Sigmoid colon (tissue), 7 donors: ENCODE results near the gene PDE1C. TPM values are rescaled to one million over a fixed set of nuclear protein-coding genes. Genes with fewer than 3 reads are reported as not detected.
A peak's percentile ranks its signal among the peaks of the same experiment; 100 is the strongest.

Source experiments
- DNase-seq: peaks from one replicate; pipeline ENCODE4 v3.0.0-alpha.2; 2019
- H3K27ac ChIP-seq, 4 donors: fragments of 200-600 bp; sonication (generic); one replicate each; pipeline ENCODE4 v1.5.1; 2016 to 2019; ENCODE audit warnings: mild to moderate bottlenecking in 1 of 4
- H3K27me3 ChIP-seq, 3 donors: fragments of 200-600 bp; sonication (generic); one replicate each; pipeline ENCODE4 v1.5.1; 2019; ENCODE audit warnings: mild to moderate bottlenecking in 1 of 3
- H3K36me3 ChIP-seq, 4 donors: fragments of 200-600 bp; sonication (generic); one replicate each; pipeline ENCODE4 v1.5.1; 2016 to 2019
- H3K4me1 ChIP-seq, 4 donors: fragments of 200-600 bp; sonication (generic); one replicate each; pipeline ENCODE4 v1.5.1; 2017 to 2019
- H3K4me3 ChIP-seq, 4 donors: fragments of 200-600 bp; sonication (generic); one replicate each; pipeline ENCODE4 v1.5.1; 2017 to 2019; ENCODE audit warnings: mild to moderate bottlenecking in 2 of 4, moderate library complexity in 1 of 4
- H3K9me3 ChIP-seq, 4 donors: fragments of 200-600 bp in 3 of 4; sonication (generic) in 3 of 4; one replicate each; pipeline versions ENCODE4 v1.5.1 to v1.6.1; 2013 to 2019
- EP300 ChIP-seq, 4 donors: sonication (generic); formaldehyde crosslinking; IDR thresholded peaks; one replicate each; pipeline ENCODE4 v1.6.1; 2017; ENCODE audit warnings: antibody characterized with exemption in 4 of 4
- POLR2A ChIP-seq, 2 donors: fragments of 450-650 bp; IDR thresholded peaks; one replicate each; pipeline ENCODE4 v1.6.1; 2016; ENCODE audit warnings: antibody characterized with exemption in 2 of 2, mild to moderate bottlenecking in 2 of 2, moderate library complexity in 2 of 2
- POLR2AphosphoS5 ChIP-seq, 4 donors: sonication (generic); formaldehyde crosslinking; IDR thresholded peaks; one replicate each; pipeline ENCODE4 v1.6.1; 2017; ENCODE audit warnings: antibody characterized with exemption in 4 of 4
- WGBS, 2 donors: extraction: QIAGEN DNeasy Blood & Tissue Kit; methylation state at CpG; one replicate each; pipeline ENCODE4 v1.1.7; 2013; 5-methylcytosine and 5-hydroxymethylcytosine counted together
- intact Hi-C: fragments of 100-400 bp; cut with DNase I; formaldehyde crosslinking; loops from one replicate; pipeline ENCODE4 v1.15.1; 2023
- polyA plus RNA-seq, 3 donors: library from polyadenylated mRNA; stranded (reverse); fragments of 200-250 nt; gene quantifications; one replicate each; pipeline ENCODE4 v1.2.3, GENCODE V29; 2013
- total RNA-seq, 4 donors: library from RNA; depleted of rRNA; stranded (reverse); fragments of >200 nt; gene quantifications; one replicate each; pipeline ENCODE4 v1.1.0, GENCODE V29; 2016
- TF ChIP-seq, protein P1 (sequence below), 4 experiments: fragments of 450-650 bp in 3 of 4; fragments of 200-600 bp in 1 of 4; IDR thresholded peaks; one replicate each; pipeline ENCODE4 v1.5.1; 2016 to 2019; ENCODE audit warnings: antibody characterized with exemption in 4 of 4, mild to moderate bottlenecking in 3 of 4, moderate library complexity in 2 of 4
- donor health status: healthy with polysubstance abuse.
- donor health status: Bipolar disorder and iron deficiency.
- donor health status: healthy.

Gene PDE1C
- total and polyA plus RNA-seq, 7 donors, result under 0.01 to 19.4 (median 5.9) TPM

DNA sequence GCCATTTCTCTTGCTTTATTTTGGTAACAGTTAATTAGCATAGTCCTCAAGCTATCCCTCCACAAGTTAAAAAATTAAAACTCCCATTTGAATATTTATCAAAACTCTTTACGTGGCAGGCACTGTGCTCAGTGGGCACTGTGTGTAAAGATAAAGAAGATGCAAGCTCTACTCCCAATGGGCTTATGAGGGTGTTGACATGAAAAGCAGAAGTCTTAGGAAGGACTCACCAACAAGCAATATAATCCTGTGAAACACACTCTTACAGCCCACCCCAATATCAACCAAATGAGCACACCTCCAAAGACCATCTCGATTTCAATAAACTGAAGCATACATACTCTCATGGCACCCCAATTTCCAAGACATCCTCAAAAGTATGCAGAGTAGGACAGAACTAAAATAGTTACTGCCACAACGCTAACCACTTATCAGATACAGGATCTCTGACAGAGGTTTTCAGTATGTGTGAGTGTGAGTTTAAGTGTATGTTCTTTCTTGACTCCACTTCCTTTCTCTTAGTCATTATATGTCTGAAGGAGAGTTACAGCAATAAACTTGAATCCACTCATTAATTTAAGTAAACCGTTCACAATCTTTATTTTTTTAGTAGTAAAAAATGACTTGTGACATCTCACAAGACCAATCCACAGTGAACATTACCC lies 120.0 kb downstream of the PDE1C start:
- intact Hi-C loops, result no loop called here
- Histone ChIP-seq H3K27me3 (no peaks in the 10 kb centered on the region), H3K36me3 (no peaks in the 10 kb centered on the region), H3K4me3 (no peak overlapping the region), H3K4me1 (no peaks in the 10 kb centered on the region), H3K9me3 (peaks cover 0 to 1% (median 0%) of the 10 kb centered on the region in 4 donors), H3K27ac (no peak overlapping the region)
- no peak for TF ChIP-seq EP300 (IDR thresholded peaks at IDR 0.05)
- no peak for TF ChIP-seq POLR2AphosphoS5 (IDR thresholded peaks at IDR 0.05)
- TF ChIP-seq, protein P1, sequence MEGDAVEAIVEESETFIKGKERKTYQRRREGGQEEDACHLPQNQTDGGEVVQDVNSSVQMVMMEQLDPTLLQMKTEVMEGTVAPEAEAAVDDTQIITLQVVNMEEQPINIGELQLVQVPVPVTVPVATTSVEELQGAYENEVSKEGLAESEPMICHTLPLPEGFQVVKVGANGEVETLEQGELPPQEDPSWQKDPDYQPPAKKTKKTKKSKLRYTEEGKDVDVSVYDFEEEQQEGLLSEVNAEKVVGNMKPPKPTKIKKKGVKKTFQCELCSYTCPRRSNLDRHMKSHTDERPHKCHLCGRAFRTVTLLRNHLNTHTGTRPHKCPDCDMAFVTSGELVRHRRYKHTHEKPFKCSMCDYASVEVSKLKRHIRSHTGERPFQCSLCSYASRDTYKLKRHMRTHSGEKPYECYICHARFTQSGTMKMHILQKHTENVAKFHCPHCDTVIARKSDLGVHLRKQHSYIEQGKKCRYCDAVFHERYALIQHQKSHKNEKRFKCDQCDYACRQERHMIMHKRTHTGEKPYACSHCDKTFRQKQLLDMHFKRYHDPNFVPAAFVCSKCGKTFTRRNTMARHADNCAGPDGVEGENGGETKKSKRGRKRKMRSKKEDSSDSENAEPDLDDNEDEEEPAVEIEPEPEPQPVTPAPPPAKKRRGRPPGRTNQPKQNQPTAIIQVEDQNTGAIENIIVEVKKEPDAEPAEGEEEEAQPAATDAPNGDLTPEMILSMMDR (IDR thresholded peaks at IDR 0.05), result no peak
- TF ChIP-seq POLR2A (IDR thresholded peaks at IDR 0.05), result no peak
- WGBS, 2 donors, result 75 to 85% methylated on average over 4 of the region's 4 CpGs
- no peak for DNase-seq

DNA sequence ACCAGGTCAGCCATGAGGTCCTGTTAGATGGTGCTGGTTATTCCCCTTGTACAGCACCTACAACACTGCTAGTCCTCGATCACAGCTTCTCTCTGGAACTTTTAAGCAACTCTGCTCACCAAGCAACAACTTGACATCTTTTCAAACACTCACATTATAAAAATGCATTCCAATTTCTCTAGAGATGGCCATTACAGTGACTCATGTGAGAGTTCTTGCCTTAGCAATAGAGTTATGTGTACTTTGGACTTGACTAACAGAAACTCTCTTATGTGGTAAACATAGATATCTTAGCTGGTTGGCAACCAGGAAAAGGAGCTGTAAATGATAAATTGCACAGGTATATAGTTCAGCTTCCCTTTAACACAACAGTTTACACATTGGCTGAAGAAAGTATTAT lies 122.2 kb downstream of the PDE1C start:
- H3K4me3 ChIP-seq, result no peak overlapping the region
- intact Hi-C loops, result no loop called here
- H3K27me3 ChIP-seq, result no peaks in the 10 kb centered on the region
- TF ChIP-seq POLR2AphosphoS5 (IDR thresholded peaks at IDR 0.05), result no peak
- TF ChIP-seq POLR2A (IDR thresholded peaks at IDR 0.05), result no peak
- no peaks in the 10 kb centered on the region for H3K4me1 ChIP-seq
- no peaks in the 10 kb centered on the region for H3K36me3 ChIP-seq
- WGBS, 2 donors, result 30 to 56% methylated on average over 1 of the region's 1 CpG
- peaks cover 0 to 1% (median 0%) of the 10 kb centered on the region in 4 donors for H3K9me3 ChIP-seq
- peak overlapping the region in 2 of 4 donors; percentile 0 to 75 for H3K27ac ChIP-seq
- DNase-seq, result no peak

DNA sequence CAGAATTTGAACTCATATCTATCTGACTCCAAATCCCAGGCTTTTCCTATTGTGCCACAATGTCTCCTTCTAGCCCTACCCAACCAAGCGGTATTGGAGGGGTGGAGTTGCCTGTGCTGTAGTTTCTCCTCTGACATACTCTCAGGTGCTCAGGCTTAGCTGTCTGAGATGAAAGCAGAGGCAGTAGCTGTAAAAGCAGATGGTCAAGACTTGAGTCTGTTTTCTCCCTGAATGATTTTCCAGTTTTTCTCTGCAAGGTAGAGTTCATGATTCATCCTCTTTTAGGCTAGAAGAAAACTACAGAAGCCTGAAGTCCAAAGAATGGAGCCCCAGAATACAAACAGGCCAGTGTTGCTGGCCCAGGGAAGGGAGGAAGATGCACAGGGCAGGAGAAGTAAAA lies 130.0 kb downstream of the PDE1C start:
- Histone ChIP-seq H3K36me3 (no peaks in the 10 kb centered on the region), H3K4me1 (peaks cover 0 to 7% (median 0%) of the 10 kb centered on the region in 4 donors), H3K4me3 (no peak overlapping the region), H3K9me3 (no peaks in the 10 kb centered on the region), H3K27me3 (no peaks in the 10 kb centered on the region), H3K27ac (no peak overlapping the region)
- no peak for DNase-seq
- TF ChIP-seq POLR2AphosphoS5 (IDR thresholded peaks at IDR 0.05) (no peak), POLR2A (IDR thresholded peaks at IDR 0.05) (no peak), EP300 (IDR thresholded peaks at IDR 0.05) (no peak)
- TF ChIP-seq, protein P1 (IDR thresholded peaks at IDR 0.05), result no peak
- intact Hi-C loops, result no loop called here
- 87 to 92% methylated on average over 1 of the region's 1 CpG for WGBS, 2 donors

DNA sequence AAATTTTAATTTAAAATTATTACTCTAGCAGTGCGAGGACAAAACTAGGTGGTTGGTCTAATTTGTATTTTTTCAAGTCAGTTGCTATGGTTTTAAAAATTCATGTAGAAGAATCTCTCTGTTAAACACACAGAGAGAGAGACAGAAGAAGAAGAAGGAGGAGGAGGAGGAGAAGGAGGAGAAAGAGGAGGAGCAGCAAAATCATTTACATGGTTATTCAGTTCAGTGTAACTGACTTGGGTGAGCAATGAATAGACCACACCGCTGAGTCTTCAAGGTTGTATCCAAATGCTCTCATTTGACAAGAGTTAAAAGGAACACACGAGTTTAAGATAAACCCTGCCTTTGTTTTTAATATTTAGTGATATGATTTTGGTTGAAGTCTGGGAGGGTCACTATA lies 131.1 kb downstream of the PDE1C start:
- no peak overlapping the region for H3K27ac ChIP-seq
- intact Hi-C loops, result no loop called here
- WGBS, 2 donors, result 87% methylated on average over 3 of the region's 3 CpGs
- peaks cover 0 to 7% (median 0%) of the 10 kb centered on the region in 4 donors for H3K4me1 ChIP-seq
- H3K36me3 ChIP-seq, result no peaks in the 10 kb centered on the region
- H3K4me3 ChIP-seq, result no peak overlapping the region
- no peaks in the 10 kb centered on the region for H3K27me3 ChIP-seq
- DNase-seq, result no peak
- TF ChIP-seq, protein P1 (IDR thresholded peaks at IDR 0.05), result no peak
- TF ChIP-seq POLR2AphosphoS5 (IDR thresholded peaks at IDR 0.05) (no peak), EP300 (IDR thresholded peaks at IDR 0.05) (no peak), POLR2A (IDR thresholded peaks at IDR 0.05) (no peak)
- H3K9me3 ChIP-seq, result no peaks in the 10 kb centered on the region

DNA sequence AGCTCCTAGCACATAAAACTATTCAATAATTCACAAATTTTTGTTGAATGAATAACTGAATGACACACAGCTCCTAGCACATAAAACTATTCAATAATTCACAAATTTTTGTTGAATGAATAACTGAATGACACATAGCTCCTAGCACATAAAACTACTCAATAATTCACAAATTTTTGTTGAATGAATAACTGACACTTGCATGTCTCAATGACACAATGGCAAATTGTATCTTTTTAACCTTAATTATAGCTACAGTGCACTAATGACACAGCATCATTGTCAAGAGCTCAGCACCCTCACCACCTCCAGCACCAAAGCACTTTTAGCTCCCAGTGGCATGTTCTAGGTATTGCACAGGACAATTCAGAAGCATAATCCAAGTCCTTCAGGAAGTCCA lies 131.6 kb downstream of the PDE1C start:
- no peak for DNase-seq
- Histone ChIP-seq H3K4me3 (no peak overlapping the region), H3K36me3 (no peaks in the 10 kb centered on the region), H3K27ac (no peak overlapping the region), H3K4me1 (peaks cover 0 to 7% (median 0%) of the 10 kb centered on the region in 4 donors), H3K9me3 (no peaks in the 10 kb centered on the region), H3K27me3 (no peaks in the 10 kb centered on the region)
- TF ChIP-seq POLR2AphosphoS5 (IDR thresholded peaks at IDR 0.05), result no peak
- TF ChIP-seq, protein P1 (IDR thresholded peaks at IDR 0.05), result no peak
- no peak for TF ChIP-seq POLR2A (IDR thresholded peaks at IDR 0.05)
- intact Hi-C loops, result no loop called here
